C4-2B (cell line): Measurements from ENCODE around the gene ARHGAP27.

ENCODE experiments used
- CTCF ChIP-seq: fragments of 450-650 bp; conservative IDR thresholded peaks from 2 replicates; pipeline ENCODE4 v1.5.1; 2017; ENCODE audit warnings: mild to moderate bottlenecking
- ZFX ChIP-seq: fragments of 450-650 bp; IDR thresholded peaks from 2 replicates; pipeline ENCODE4 v1.6.1; 2017

- TF ChIP-seq CTCF (no peak), ZFX (no peak)
These were observed 33.9 kb downstream of the ARHGAP27 start for GRCh38 chr17:45398800-45399199.
